Erythroblast (primary cell): ENCODE results near the gene LGR4.

ENCODE experiments used
- GATA1 ChIP-seq: IDR thresholded peaks from 2 replicates; pipeline ENCODE4 v1.6.1; 2011; ENCODE audit warnings: low read depth, mild to moderate bottlenecking, control low read depth, low read length, moderate library complexity
- POLR2A ChIP-seq: IDR thresholded peaks from 2 replicates; pipeline ENCODE4 v1.6.1; 2011; ENCODE audit warnings: mild to moderate bottlenecking, low read length

DNA sequence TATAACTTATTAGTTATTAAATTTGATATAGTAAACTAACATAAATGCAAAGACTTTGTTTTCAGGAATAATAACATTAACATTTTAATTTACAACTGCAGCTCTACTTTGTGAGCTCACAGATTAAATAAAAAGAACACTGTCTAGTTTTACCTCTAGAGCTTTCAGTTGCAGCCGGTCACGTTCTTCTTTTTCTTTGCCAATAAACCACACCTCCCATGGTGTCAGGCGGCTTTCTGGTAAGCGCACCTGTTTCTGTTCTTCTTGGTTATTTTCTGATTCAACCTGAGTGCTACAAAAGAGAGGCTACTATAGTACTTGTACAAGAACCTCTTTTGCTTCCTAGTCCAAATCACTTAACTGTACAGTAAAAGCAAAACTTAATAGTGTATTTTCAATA is 115.3 kb downstream of the LGR4 start:
- no peak for TF ChIP-seq POLR2A
- TF ChIP-seq GATA1 = no peak
